ENCODE measurements around the gene WDR82.

WDR82 gene

DNA sequence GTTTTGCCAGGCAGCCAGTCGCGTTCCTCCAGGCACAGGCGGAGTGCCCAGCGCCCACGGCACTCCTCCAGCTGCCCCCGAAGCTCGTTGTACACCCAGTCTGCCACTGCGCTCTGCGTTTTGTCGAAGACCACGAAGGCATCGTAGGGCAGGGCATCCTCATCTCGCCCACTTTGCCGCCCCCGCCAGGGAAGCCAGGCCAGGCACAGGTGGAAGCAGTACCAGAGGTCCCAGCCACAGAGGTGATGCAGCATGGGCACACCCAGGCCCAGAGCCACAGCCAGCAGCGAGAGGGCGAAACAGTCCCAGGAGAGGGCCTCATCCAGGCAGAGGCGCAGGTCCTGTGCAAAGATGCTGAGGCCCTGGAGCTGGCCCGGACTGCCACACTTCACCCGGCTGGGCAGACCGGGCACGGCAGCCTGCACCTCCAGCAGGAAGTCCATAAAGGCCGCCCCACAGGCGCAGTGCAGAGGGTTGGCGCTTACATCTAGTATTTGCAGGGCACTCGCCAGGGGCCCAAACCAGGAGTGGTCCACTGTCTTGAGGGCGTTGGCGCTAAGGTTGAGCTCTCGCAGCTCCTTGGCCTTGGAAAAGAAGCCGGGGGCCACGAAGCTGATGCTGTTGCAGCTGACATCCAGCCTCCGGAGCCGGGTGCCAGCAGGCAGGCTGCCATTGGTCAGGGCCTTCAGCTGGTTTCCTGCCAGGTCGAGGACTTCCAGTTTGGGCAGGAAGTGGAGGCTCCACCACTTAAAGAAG lies 56.7 kb downstream of the WDR82 start:
- Histone ChIP-seq H3K27me3 (ENCODE audit: insufficient read depth, poor library complexity, severe bottlenecking) (no peaks in the 10 kb centered on the region), H3K27ac (replicated peaks) (no peak overlapping the region), H3K4me3 (replicated peaks; ENCODE audit: insufficient read depth, low read length) (no peak overlapping the region)
- TF ChIP-seq, protein P1, sequence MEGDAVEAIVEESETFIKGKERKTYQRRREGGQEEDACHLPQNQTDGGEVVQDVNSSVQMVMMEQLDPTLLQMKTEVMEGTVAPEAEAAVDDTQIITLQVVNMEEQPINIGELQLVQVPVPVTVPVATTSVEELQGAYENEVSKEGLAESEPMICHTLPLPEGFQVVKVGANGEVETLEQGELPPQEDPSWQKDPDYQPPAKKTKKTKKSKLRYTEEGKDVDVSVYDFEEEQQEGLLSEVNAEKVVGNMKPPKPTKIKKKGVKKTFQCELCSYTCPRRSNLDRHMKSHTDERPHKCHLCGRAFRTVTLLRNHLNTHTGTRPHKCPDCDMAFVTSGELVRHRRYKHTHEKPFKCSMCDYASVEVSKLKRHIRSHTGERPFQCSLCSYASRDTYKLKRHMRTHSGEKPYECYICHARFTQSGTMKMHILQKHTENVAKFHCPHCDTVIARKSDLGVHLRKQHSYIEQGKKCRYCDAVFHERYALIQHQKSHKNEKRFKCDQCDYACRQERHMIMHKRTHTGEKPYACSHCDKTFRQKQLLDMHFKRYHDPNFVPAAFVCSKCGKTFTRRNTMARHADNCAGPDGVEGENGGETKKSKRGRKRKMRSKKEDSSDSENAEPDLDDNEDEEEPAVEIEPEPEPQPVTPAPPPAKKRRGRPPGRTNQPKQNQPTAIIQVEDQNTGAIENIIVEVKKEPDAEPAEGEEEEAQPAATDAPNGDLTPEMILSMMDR (IDR thresholded peaks at IDR 0.05; ENCODE audit: insufficient read depth, low read length): no peak
- TF ChIP-seq POLR2AphosphoS5 (IDR thresholded peaks at IDR 0.05; ENCODE audit: low read depth) (no peak), SPI1 (IDR thresholded peaks at IDR 0.05; ENCODE audit: borderline replicate concordance, low read depth) (no peak), GABPA (IDR thresholded peaks at IDR 0.05; ENCODE audit: low read depth) (no peak)
- TF ChIP-seq, protein P2, sequence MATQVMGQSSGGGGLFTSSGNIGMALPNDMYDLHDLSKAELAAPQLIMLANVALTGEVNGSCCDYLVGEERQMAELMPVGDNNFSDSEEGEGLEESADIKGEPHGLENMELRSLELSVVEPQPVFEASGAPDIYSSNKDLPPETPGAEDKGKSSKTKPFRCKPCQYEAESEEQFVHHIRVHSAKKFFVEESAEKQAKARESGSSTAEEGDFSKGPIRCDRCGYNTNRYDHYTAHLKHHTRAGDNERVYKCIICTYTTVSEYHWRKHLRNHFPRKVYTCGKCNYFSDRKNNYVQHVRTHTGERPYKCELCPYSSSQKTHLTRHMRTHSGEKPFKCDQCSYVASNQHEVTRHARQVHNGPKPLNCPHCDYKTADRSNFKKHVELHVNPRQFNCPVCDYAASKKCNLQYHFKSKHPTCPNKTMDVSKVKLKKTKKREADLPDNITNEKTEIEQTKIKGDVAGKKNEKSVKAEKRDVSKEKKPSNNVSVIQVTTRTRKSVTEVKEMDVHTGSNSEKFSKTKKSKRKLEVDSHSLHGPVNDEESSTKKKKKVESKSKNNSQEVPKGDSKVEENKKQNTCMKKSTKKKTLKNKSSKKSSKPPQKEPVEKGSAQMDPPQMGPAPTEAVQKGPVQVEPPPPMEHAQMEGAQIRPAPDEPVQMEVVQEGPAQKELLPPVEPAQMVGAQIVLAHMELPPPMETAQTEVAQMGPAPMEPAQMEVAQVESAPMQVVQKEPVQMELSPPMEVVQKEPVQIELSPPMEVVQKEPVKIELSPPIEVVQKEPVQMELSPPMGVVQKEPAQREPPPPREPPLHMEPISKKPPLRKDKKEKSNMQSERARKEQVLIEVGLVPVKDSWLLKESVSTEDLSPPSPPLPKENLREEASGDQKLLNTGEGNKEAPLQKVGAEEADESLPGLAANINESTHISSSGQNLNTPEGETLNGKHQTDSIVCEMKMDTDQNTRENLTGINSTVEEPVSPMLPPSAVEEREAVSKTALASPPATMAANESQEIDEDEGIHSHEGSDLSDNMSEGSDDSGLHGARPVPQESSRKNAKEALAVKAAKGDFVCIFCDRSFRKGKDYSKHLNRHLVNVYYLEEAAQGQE (IDR thresholded peaks at IDR 0.05; ENCODE audit: insufficient replicate concordance, low read depth): no peak
- no peak for DNase-seq (ENCODE audit: low read depth in 1 of 2, low spot score in 1 of 2)

DNA sequence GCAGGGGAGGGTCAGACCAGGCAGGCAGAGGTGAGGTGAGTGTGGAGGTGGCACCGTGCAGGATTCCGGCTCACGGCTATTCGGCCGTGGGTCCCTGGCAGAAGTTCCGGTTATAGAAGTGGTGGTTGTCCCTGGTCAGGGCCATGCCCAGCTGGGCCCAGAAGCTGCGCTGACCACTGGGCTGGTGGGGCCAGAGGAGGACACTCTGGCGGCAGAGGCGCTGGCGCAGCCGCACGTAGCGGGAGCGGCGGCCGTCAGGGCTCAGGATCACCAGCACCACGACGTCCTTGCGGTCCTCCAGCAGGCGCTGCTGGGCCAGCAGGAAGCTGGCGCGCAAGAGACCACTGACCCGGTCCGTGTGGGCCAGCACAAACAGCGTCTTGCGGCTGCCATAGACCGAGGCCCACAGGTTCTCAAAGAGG lies 57.3 kb downstream of the WDR82 start:
- no peak for DNase-seq (ENCODE audit: low read depth in 1 of 2, low spot score in 1 of 2)
- no peak for TF ChIP-seq SPI1 (IDR thresholded peaks at IDR 0.05; ENCODE audit: borderline replicate concordance, low read depth)
- no peak for TF ChIP-seq GABPA (IDR thresholded peaks at IDR 0.05; ENCODE audit: low read depth)
- no peak overlapping the region; the same call in 1 of the 2 replicates for H3K27ac ChIP-seq (replicated peaks)
- H3K4me3 ChIP-seq (replicated peaks; ENCODE audit: insufficient read depth, low read length): no peak overlapping the region
- H3K27me3 ChIP-seq (ENCODE audit: insufficient read depth, poor library complexity, severe bottlenecking): no peaks in the 10 kb centered on the region

DNA sequence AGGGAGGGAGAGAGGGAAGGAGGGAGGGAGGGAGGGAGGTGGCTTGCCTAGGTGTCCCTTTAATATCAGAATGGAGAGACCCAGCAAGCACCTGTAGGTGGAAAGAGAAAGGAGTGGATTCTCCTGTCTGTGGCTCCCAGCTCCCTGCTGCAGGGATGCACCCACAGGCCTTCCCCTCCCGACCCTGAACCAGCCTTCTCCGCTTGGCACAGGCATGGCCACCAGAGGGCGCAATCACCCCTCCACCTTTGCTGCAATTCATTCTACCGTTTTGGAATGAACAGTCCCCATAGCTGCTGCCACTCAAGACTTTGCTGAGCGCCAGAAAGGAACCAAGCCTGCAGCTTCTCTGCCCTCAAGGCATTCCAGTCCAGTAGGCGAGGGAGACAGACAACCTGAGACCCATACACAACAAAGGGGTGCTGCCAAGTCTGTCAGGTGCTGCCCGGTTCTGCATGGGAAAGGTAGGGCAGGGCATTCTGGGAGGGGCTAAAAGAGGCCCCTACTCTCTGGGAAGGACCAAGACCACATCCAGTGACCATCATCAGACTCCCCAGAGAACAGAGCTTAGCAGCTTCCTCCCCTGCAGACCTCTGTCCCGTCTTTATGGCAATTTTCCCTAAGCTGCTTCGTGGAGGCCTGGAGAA lies 57.9 kb downstream of the WDR82 start:
- TF ChIP-seq POLR2AphosphoS5 (IDR thresholded peaks at IDR 0.05; ENCODE audit: low read depth) (peak; percentile 42; the same call in 1 of the 2 replicates), GABPA (IDR thresholded peaks at IDR 0.05; ENCODE audit: low read depth) (no peak), SPI1 (IDR thresholded peaks at IDR 0.05; ENCODE audit: borderline replicate concordance, low read depth) (no peak)
- TF ChIP-seq, protein P2 (IDR thresholded peaks at IDR 0.05; ENCODE audit: insufficient replicate concordance, low read depth): no peak
- TF ChIP-seq, protein P1 (IDR thresholded peaks at IDR 0.05; ENCODE audit: insufficient read depth, low read length): peak; percentile 99
- DNase-seq (ENCODE audit: low read depth in 1 of 2, low spot score in 1 of 2): peak in 1 of 2 experiments; percentile 90
- peak overlapping the region; percentile 24 for H3K27ac ChIP-seq (replicated peaks)
- no peaks in the 10 kb centered on the region for H3K27me3 ChIP-seq (ENCODE audit: insufficient read depth, poor library complexity, severe bottlenecking)
- no peak overlapping the region for H3K4me3 ChIP-seq (replicated peaks; ENCODE audit: insufficient read depth, low read length)

DNA sequence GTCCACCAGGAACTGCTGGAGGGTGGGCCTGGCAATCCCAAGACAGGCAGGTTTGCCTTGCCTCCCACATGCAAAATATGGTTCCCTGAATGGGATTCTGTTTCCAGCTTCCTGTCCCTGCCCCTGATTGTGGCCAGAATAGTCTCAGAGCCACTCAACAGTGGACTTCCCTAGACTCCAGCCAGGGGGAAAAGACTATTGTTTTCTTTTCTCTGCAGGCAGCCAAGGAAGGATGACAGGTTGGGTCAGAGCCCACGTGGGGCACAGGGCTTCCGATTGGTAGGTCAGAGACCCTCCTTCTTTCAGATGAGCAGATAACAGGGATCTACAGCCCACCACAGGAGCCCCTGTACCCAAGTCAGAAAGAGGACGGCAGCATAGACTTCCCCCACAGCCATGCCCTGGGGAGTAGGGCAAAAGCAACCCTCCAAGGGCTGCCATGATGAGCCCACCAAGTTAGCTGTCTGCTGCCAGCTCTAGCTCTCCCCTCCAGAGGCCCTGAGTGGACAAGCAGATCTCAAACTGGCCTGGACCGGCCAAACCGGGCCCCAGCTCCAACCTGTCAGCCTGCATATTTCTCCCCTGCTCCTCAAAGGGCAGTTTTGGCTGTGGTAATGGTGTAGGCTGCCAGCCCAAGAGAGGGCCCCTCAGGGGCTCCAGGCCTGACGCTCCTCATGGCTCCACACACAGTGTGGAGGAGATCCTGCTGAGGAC lies 59.4 kb downstream of the WDR82 start:
- no peak overlapping the region for H3K27ac ChIP-seq (replicated peaks)
- DNase-seq (ENCODE audit: low read depth in 1 of 2, low spot score in 1 of 2): no peak
- no peaks in the 10 kb centered on the region for H3K27me3 ChIP-seq (ENCODE audit: insufficient read depth, poor library complexity, severe bottlenecking)
- H3K4me3 ChIP-seq (replicated peaks; ENCODE audit: insufficient read depth, low read length): no peak overlapping the region
- TF ChIP-seq, protein P2 (IDR thresholded peaks at IDR 0.05; ENCODE audit: insufficient replicate concordance, low read depth): no peak
- no peak for TF ChIP-seq GABPA (IDR thresholded peaks at IDR 0.05; ENCODE audit: low read depth)
- no peak for TF ChIP-seq POLR2AphosphoS5 (IDR thresholded peaks at IDR 0.05; ENCODE audit: low read depth)
- TF ChIP-seq, protein P1 (IDR thresholded peaks at IDR 0.05; ENCODE audit: insufficient read depth, low read length): no peak
- no peak for TF ChIP-seq SPI1 (IDR thresholded peaks at IDR 0.05; ENCODE audit: borderline replicate concordance, low read depth)
